AG09309 (cell line): ENCODE measurements around the gene ZNF672.

Source experiments
- DNase-seq: peaks from one replicate; pipeline ENCODE4 v3.0.0-alpha.2; 2010; ENCODE audit warnings: low read depth
- H3K4me3 ChIP-seq: 2 replicates; pipeline ENCODE4 v1.5.1; 2011; ENCODE audit warnings: mild to moderate bottlenecking, low read depth, low read length, moderate library complexity; ENCODE audit not compliant: control insufficient read depth
- CTCF ChIP-seq: IDR thresholded peaks from 2 replicates; pipeline ENCODE4 v1.5.1; 2011; ENCODE audit warnings: mild to moderate bottlenecking, low read depth, low read length, inconsistent platforms; ENCODE audit not compliant: insufficient read depth, control insufficient read depth; ENCODE audit errors: missing control alignments

Gene ZNF672

DNA sequence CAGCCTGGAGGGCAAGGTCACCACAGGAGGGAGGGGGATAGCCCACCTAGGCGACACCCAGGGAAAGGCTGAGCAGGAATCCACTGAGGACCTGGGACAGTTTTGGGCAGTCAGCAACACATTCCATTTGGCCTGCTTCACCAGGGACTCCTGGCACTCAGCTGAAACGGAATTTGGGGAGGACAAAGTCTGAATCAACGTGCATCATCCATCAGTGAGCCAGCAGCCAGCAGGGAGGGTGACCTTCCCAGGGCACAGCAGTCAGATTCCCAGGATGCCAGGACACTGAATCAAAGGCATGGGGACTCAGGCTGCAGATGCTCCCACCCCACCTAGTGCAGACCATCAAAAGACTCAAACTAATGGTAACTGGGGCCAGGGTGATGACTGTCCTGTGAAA, 16.9 kb upstream of the ZNF672 start:
- no peak overlapping the region for H3K4me3 ChIP-seq
- peak; percentile 49 for DNase-seq
- no peak for TF ChIP-seq CTCF

DNA sequence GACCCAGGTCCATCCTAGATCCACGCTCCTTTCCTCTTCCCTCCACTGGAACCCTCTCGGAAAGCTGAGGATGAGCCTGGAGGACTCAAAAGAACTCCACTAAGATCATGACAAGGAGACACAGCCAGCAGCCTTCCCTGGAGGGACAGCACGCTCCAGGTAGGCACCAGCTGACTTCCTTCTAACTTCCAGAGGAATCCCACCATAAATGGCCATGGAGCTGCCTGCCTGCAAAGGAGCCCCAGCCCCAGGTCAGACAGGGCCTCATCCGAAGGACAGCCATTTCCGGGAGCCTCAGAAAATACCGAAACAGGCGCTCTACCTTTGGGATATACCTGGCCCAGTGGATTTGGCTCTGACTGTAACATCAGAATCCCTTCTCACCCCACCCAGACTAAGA, 16.4 kb upstream of the ZNF672 start:
- H3K4me3 ChIP-seq, result no peak overlapping the region
- no peak for DNase-seq
- TF ChIP-seq CTCF, result no peak

GRCh38 chr1:248822148-248823032, 15.6 kb upstream of the ZNF672 start:
- no peak for DNase-seq
- H3K4me3 ChIP-seq, result peak overlapping the region; percentile 17
- no peak for TF ChIP-seq CTCF

GRCh38 chr1:248823517-248824001, 14.5 kb upstream of the ZNF672 start:
- H3K4me3 ChIP-seq, result no peak overlapping the region; the same call in 1 of the 2 replicates
- DNase-seq, result peak; percentile 90
- no peak for TF ChIP-seq CTCF

DNA sequence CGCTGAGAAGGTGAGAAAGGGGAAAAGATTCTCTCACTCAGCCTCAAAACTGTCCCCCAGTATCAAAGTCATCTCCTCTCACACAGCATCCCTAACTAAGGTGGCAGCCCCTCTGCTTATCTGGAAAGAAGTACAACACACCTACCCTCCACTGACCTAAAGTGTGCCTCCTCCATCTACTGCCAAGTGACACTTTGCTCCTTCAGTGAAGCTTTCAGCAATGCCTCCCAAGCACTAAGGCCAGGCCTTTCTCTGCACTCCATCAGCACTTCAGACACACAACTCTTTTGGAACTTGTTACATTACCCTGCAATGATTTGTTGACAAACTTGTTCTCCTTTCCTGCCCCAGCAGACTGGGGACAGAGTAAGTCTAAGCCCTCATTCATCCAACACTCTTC, 13.7 kb upstream of the ZNF672 start:
- H3K4me3 ChIP-seq, result peak overlapping the region; percentile 54; the same call in 1 of the 2 replicates

GRCh38 chr1:248824701-248825100, 13.3 kb upstream of the ZNF672 start:
- no peak for DNase-seq
- TF ChIP-seq CTCF, result no peak
- H3K4me3 ChIP-seq, result peak overlapping the region; percentile 54

More for the DNA sequence above, 13.7 kb upstream of the ZNF672 start:
- no peak for DNase-seq
- TF ChIP-seq CTCF, result no peak
